Thyroid gland (tissue), 4 donors: ENCODE measurements around the gene ABO.
"Not testable (repeated sequence)": the region's sequence is repeated elsewhere in the genome, so short reads cannot be mapped to it uniquely, and the experiment has no call there.

Source experiments
- POLR2A ChIP-seq, 2 donors: fragments of 450-650 bp; IDR thresholded peaks; one replicate each; pipeline ENCODE4 v1.6.1; 2017; ENCODE audit warnings: antibody characterized with exemption in 2 of 2, mild to moderate bottlenecking in 2 of 2, moderate library complexity in 1 of 2
- TF ChIP-seq, protein P1 (sequence below), 6 experiments: fragments of 200-600 bp in 3 of 6; fragments of 450-650 bp in 3 of 6; sonication (generic) in 3 of 6; IDR thresholded peaks; one replicate each; pipeline ENCODE4 v1.5.1; 2016 to 2019; ENCODE audit warnings: antibody characterized with exemption in 6 of 6, mild to moderate bottlenecking in 2 of 6, inconsistent platforms in 1 of 6, moderate library complexity in 1 of 6

DNA sequence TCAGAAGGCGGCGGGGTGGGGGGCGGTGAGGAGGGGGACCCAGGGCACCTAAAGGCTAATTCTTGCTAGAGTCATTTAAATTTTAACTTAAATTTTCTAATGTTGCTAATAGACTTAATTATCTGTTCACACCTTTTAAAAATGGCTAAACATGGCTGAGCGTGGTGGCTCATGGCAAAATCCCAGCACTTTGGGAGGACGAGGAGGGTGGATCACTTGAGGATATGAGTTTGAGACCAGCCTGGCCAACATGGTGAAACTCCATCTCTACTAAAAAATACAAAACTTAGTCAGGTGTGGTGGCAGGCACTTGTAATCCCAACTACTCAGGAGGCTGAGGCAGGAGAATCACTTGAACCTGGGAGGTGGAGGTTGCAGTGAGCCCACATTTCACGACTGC, 23.8 kb downstream of the ABO start:
- TF ChIP-seq, protein P1, sequence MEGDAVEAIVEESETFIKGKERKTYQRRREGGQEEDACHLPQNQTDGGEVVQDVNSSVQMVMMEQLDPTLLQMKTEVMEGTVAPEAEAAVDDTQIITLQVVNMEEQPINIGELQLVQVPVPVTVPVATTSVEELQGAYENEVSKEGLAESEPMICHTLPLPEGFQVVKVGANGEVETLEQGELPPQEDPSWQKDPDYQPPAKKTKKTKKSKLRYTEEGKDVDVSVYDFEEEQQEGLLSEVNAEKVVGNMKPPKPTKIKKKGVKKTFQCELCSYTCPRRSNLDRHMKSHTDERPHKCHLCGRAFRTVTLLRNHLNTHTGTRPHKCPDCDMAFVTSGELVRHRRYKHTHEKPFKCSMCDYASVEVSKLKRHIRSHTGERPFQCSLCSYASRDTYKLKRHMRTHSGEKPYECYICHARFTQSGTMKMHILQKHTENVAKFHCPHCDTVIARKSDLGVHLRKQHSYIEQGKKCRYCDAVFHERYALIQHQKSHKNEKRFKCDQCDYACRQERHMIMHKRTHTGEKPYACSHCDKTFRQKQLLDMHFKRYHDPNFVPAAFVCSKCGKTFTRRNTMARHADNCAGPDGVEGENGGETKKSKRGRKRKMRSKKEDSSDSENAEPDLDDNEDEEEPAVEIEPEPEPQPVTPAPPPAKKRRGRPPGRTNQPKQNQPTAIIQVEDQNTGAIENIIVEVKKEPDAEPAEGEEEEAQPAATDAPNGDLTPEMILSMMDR (IDR thresholded peaks at IDR 0.05), result not testable (repeated sequence)
- TF ChIP-seq POLR2A (IDR thresholded peaks at IDR 0.05), result not testable (repeated sequence)
